ENCODE results near the gene SSRP1.
A peak's percentile ranks its signal among the peaks of the same experiment; 100 is the strongest.
"Not testable (repeated sequence)": the region's sequence is repeated elsewhere in the genome, so short reads cannot be mapped to it uniquely, and the experiment has no call there.

Gene SSRP1

GRCh38 chr11:57335343-57336110 lies at the start of gene SSRP1:
Gene SSRP1, minus strand, starts transcription at chr11:57335892. Its CDS starts 771 bp downstream, at chr11:57335121.
- DNase-seq: peak; percentile 81 to 85

GRCh38 chr11:57380975-57381374 lies 45.3 kb upstream of the SSRP1 start, which contains the start of gene PRG3:
Gene PRG3, minus strand, starts transcription at chr11:57381150. Its CDS starts 442 bp downstream, at chr11:57380708.
- no peak for DNase-seq

- DNase-seq: no peak
Measured at GRCh38 chr11:57379732-57380131, 44.0 kb upstream of the SSRP1 start.

GRCh38 chr11:57378186-57378585 lies 42.5 kb upstream of the SSRP1 start:
- DNase-seq: no peak

- no peak for DNase-seq
Measured at GRCh38 chr11:57377107-57377506, 41.4 kb upstream of the SSRP1 start.

GRCh38 chr11:57376095-57377090 lies 40.7 kb upstream of the SSRP1 start:
- DNase-seq: no peak

- DNase-seq: no peak
Measured at GRCh38 chr11:57375490-57375889, 39.8 kb upstream of the SSRP1 start.

- DNase-seq: no peak
Measured at GRCh38 chr11:57374966-57375365, 39.3 kb upstream of the SSRP1 start.

- DNase-seq: no peak
Measured at GRCh38 chr11:57373146-57373545, 37.5 kb upstream of the SSRP1 start.

- no peak for DNase-seq
Measured at GRCh38 chr11:57370941-57371340, 35.2 kb upstream of the SSRP1 start.

GRCh38 chr11:57370251-57370650 lies 34.6 kb upstream of the SSRP1 start:
- no peak for DNase-seq

GRCh38 chr11:57368845-57369232 lies 33.1 kb upstream of the SSRP1 start:
- no peak for DNase-seq

GRCh38 chr11:57368106-57368844 lies 32.6 kb upstream of the SSRP1 start:
- no peak for DNase-seq

- DNase-seq: no peak
Measured at GRCh38 chr11:57364851-57365660, 29.4 kb upstream of the SSRP1 start.

- no peak for DNase-seq
Measured at GRCh38 chr11:57363131-57364080, 27.7 kb upstream of the SSRP1 start.

- no peak for DNase-seq
Measured at GRCh38 chr11:57361926-57362325, 26.2 kb upstream of the SSRP1 start.

GRCh38 chr11:57361420-57361819 lies 25.7 kb upstream of the SSRP1 start:
- DNase-seq: not testable (repeated sequence)

- DNase-seq: no peak
Measured at GRCh38 chr11:57360991-57361390, 25.3 kb upstream of the SSRP1 start.

GRCh38 chr11:57359896-57360690 lies 24.4 kb upstream of the SSRP1 start:
- no peak for DNase-seq

GRCh38 chr11:57359396-57359795 lies 23.7 kb upstream of the SSRP1 start:
- DNase-seq: no peak
